K562 (cell line): ENCODE data around the gene PDE11A. TPM values are rescaled to one million over a fixed set of nuclear protein-coding genes. Genes with fewer than 3 reads are reported as not detected.
A peak's percentile ranks its signal among the peaks of the same experiment; 100 is the strongest.

Experiments used
- ADNP ChIP-seq: fragments of 200-800 bp; sonication (Bioruptor generic); IDR thresholded peaks from 2 replicates; pipeline ENCODE4 v1.6.1; 2016; ENCODE audit warnings: missing genetic modification characterization, missing compliant biosample characterization
- ARID2 ChIP-seq: fragments of 450-650 bp; IDR thresholded peaks from 2 replicates; pipeline ENCODE4 v1.6.1; 2017; ENCODE audit warnings: antibody characterized with exemption, mild to moderate bottlenecking
- ATF2 ChIP-seq: sonication (generic); formaldehyde crosslinking; IDR thresholded peaks from 2 replicates; pipeline ENCODE4 v1.8.1; 2022; ENCODE audit warnings: missing genetic modification reagents
- CHD4 ChIP-seq: fragments of 200-600 bp; sonication (generic); IDR thresholded peaks from 3 replicates; pipeline ENCODE4 v1.6.1; 2012; ENCODE audit warnings: low read depth, mild to moderate bottlenecking, mixed read lengths, low read length, inconsistent platforms; ENCODE audit not compliant: insufficient read depth, insufficient replicate concordance, poor library complexity, severe bottlenecking
- CREBBP ChIP-seq: IDR thresholded peaks from one replicate; pipeline ENCODE4 v1.6.1; 2012; ENCODE audit warnings: low read depth, mild to moderate bottlenecking, control low read depth, inconsistent platforms, low read length
- DACH1 ChIP-seq: fragments of 450-650 bp; IDR thresholded peaks from 2 replicates; pipeline ENCODE4 v1.6.1; 2018; ENCODE audit not compliant: partially characterized antibody
- ERF ChIP-seq: fragments of 450-650 bp; formaldehyde crosslinking; IDR thresholded peaks from 2 replicates; pipeline ENCODE4 v1.4.0; 2020; ENCODE audit warnings: mild to moderate bottlenecking, mixed read lengths
- GABPB1 ChIP-seq: sonication (generic); formaldehyde crosslinking; IDR thresholded peaks from 2 replicates; pipeline ENCODE4 v1.8.0; 2022; ENCODE audit warnings: mild to moderate bottlenecking, missing genetic modification reagents
- MBD1 ChIP-seq: fragments of 250-450 bp; sonication (Bioruptor Pico); IDR thresholded peaks from 2 replicates; pipeline ENCODE4 v1.8.0; 2022; ENCODE audit warnings: inconsistent platforms
- NRF1 ChIP-seq, 2 experiments: fragments of 450-650 bp; IDR thresholded peaks in 1 of 2; conservative IDR thresholded peaks in 1 of 2; 2 replicates each; pipeline ENCODE4 v1.6.1; 2014; ENCODE audit warnings: mild to moderate bottlenecking in 2 of 2
- SAP30 ChIP-seq: fragments of 200-600 bp; sonication (generic); IDR thresholded peaks from 2 replicates; pipeline ENCODE4 v1.6.1; 2012; ENCODE audit warnings: borderline replicate concordance, low read depth, mild to moderate bottlenecking, moderate library complexity, low read length, control low read depth, inconsistent platforms; ENCODE audit not compliant: insufficient read depth, poor library complexity, severe bottlenecking
- SMAD3 ChIP-seq: fragments of 450-650 bp; formaldehyde crosslinking; conservative IDR thresholded peaks from 2 replicates; pipeline ENCODE4 v1.4.0; 2020; ENCODE audit warnings: mild to moderate bottlenecking
- SMARCA4 ChIP-seq: fragments of 450-650 bp; IDR thresholded peaks from 2 replicates; pipeline ENCODE4 v1.6.1; 2016
- ZBTB12 ChIP-seq: fragments of 250-450 bp; sonication (Bioruptor Pico); IDR thresholded peaks from 2 replicates; pipeline ENCODE4 v1.4.0; 2020
- ZC3H4 ChIP-seq: sonication (generic); formaldehyde crosslinking; IDR thresholded peaks from 2 replicates; pipeline ENCODE4 v1.9.0; 2021; ENCODE audit warnings: missing genetic modification reagents, borderline replicate concordance
- ZFP91 ChIP-seq: sonication (generic); formaldehyde crosslinking; IDR thresholded peaks from 2 replicates; pipeline ENCODE4 v1.8.0; 2022; ENCODE audit warnings: mild to moderate bottlenecking, missing genetic modification reagents
- ZNF165 ChIP-seq: fragments of 250-450 bp; sonication (Bioruptor Pico); IDR thresholded peaks from 2 replicates; pipeline ENCODE4 v1.4.0; 2020; ENCODE audit warnings: borderline replicate concordance
- ZNF449 ChIP-seq: fragments of 250-450 bp; sonication (Bioruptor Pico); IDR thresholded peaks from 2 replicates; pipeline ENCODE4 v1.8.0; 2022; ENCODE audit warnings: moderate library complexity, mild to moderate bottlenecking, inconsistent platforms
- polyA plus RNA-seq, 8 experiments: library from polyadenylated mRNA; depleted of rRNA in 4 of 8; stranded (reverse) in 5 of 8; unstranded in 3 of 8; fragments of >200 nt; fragmentation: Nextera tagmentation in 2 of 8; fragmentation: Illumina TruSeq in 1 of 8; extraction: Ambion mirVana in 2 of 8; extraction: Trizol in 1 of 8; gene quantifications; 2 replicates each; pipeline versions ENCODE4 v1.2.1 to v1.2.3, GENCODE V29; 2011 to 2014; ENCODE audit warnings: inconsistent platforms in 1 of 8, missing spikeins in 1 of 8
- total RNA-seq, 7 experiments: library from RNA; depleted of rRNA in 6 of 7; stranded (reverse); fragments of >200 nt in 6 of 7; fragmentation: Illumina TruSeq in 2 of 7; extraction: Trizol in 2 of 7; gene quantifications; 2 replicates each; pipeline versions ENCODE4 v1.2.1 to v1.2.3, GENCODE V29; 2011 to 2021; ENCODE audit warnings: low replicate concordance in 1 of 7

PDE11A gene
- total and polyA plus RNA-seq, 9 of the 15 experiments (the other 6 are each of a cell fraction or from before 2014, with no cell fraction given) = 3.2 to 22.1 (median 5.7) TPM

- TF ChIP-seq SMAD3 (peak; percentile 75; the same call in 1 of the 2 replicates), ZFP91 (CRISPR knock-in tag) (no peak; the same call in 1 of the 2 replicates), MBD1 (peak; percentile 56; the same call in 1 of the 2 replicates), ZNF165 (0 out of 2 replicates have a peak, but pooled peaks have one; percentile 60), ATF2 (CRISPR knock-in tag) (no peak), CREBBP (no peak), ZNF449 (CRISPR knock-in tag) (0 out of 2 replicates have a peak, but pooled peaks have one; percentile 24), ARID2 (no peak), ERF (CRISPR knock-in tag) (peak; percentile 80; the same call in 1 of the 2 replicates), SAP30 (peak; percentile 93), ZC3H4 (no peak), SMARCA4 (peak; percentile 15; the same call in 1 of the 2 replicates), GABPB1 (CRISPR knock-in tag) (peak; percentile 93), NRF1 (conservative IDR thresholded peaks at IDR 0.05 in 1 of 2, IDR thresholded peaks at IDR 0.05 in 1 of 2) (peak; percentile 99), DACH1 (no peak), CHD4 (no peak), ZBTB12 (CRISPR knock-in tag) (peak; percentile 38; the same call in 1 of the 2 replicates), ADNP (tag) (no peak)
These were observed 454.0 kb downstream of the PDE11A start (continued) for GRCh38 chr2:177618255-177619253.
